SK-N-SH treated with all-trans-retinoic acid at 6 μM for 48 hours (cell line): ENCODE data around the gene MARCKS.

Experiments used
- ATAC-seq: fragments of 200-7000 bp; cut with Tn5 transposase; 3 replicates; pipeline ENCODE4 v1.9.1; 2020; ENCODE audit warnings: mild to moderate bottlenecking, moderate library complexity
- ARNTL ChIP-seq: fragments of 450-650 bp; formaldehyde crosslinking; IDR thresholded peaks from 2 replicates; pipeline ENCODE4 v1.5.0; 2020; ENCODE audit warnings: low read depth, mild to moderate bottlenecking, moderate library complexity, borderline replicate concordance
- BACH2 ChIP-seq: fragments of 250-450 bp; sonication (Bioruptor Pico); IDR thresholded peaks from 2 replicates; pipeline ENCODE4 v1.9.0; 2021; ENCODE audit warnings: mild to moderate bottlenecking, borderline replicate concordance
- CSDC2 ChIP-seq: fragments of 250-450 bp; sonication (Bioruptor Pico); IDR thresholded peaks from 2 replicates; pipeline ENCODE4 v1.5.0; 2020; ENCODE audit warnings: mild to moderate bottlenecking, moderate library complexity
- ESRRG ChIP-seq: fragments of 250-450 bp; sonication (Bioruptor Pico); IDR thresholded peaks from 2 replicates; pipeline ENCODE4 v1.6.1; 2021; ENCODE audit warnings: mild to moderate bottlenecking
- GLIS3 ChIP-seq: fragments of 250-450 bp; sonication (Bioruptor Pico); IDR thresholded peaks from 2 replicates; pipeline ENCODE4 v1.5.0; 2020; ENCODE audit warnings: mild to moderate bottlenecking, moderate library complexity
- ISL1 ChIP-seq: fragments of 250-450 bp; sonication (Bioruptor Pico); IDR thresholded peaks from 2 replicates; pipeline ENCODE4 v2.1.2; 2022; ENCODE audit warnings: mild to moderate bottlenecking, moderate library complexity
- OSR1 ChIP-seq: fragments of 250-450 bp; sonication (Bioruptor Pico); IDR thresholded peaks from 2 replicates; pipeline ENCODE4 v1.8.0; 2022; ENCODE audit warnings: moderate library complexity, mild to moderate bottlenecking, inconsistent platforms
- PPARA ChIP-seq: fragments of 250-450 bp; sonication (Bioruptor Pico); IDR thresholded peaks from 2 replicates; pipeline ENCODE4 v1.5.0; 2020; ENCODE audit warnings: mild to moderate bottlenecking, borderline replicate concordance
- RARB ChIP-seq: fragments of 250-450 bp; sonication (Bioruptor Pico); IDR thresholded peaks from 2 replicates; pipeline ENCODE4 v1.8.0; 2021; ENCODE audit warnings: mild to moderate bottlenecking, moderate library complexity
- SNAI2 ChIP-seq: fragments of 250-450 bp; sonication (Bioruptor Pico); IDR thresholded peaks from 2 replicates; pipeline ENCODE4 v1.5.0; 2020; ENCODE audit warnings: mild to moderate bottlenecking, moderate library complexity
- TCF4 ChIP-seq: fragments of 250-450 bp; sonication (Bioruptor Pico); IDR thresholded peaks from 2 replicates; pipeline ENCODE4 v1.8.0; 2021; ENCODE audit warnings: mild to moderate bottlenecking, moderate library complexity, borderline replicate concordance
- TOX ChIP-seq: fragments of 250-450 bp; sonication (Bioruptor Pico); IDR thresholded peaks from 2 replicates; pipeline ENCODE4 v1.8.0; 2021; ENCODE audit warnings: mild to moderate bottlenecking, moderate library complexity, borderline replicate concordance
- ZC3H10 ChIP-seq: fragments of 250-450 bp; sonication (Bioruptor Pico); IDR thresholded peaks from 2 replicates; pipeline ENCODE4 v1.5.1; 2021; ENCODE audit warnings: mild to moderate bottlenecking, moderate library complexity
- ZFP3 ChIP-seq: fragments of 250-450 bp; sonication (Bioruptor Pico); IDR thresholded peaks from 2 replicates; pipeline ENCODE4 v1.5.0; 2020; ENCODE audit warnings: mild to moderate bottlenecking, moderate library complexity
- ZFP30 ChIP-seq: fragments of 450-650 bp; formaldehyde crosslinking; IDR thresholded peaks from 2 replicates; pipeline ENCODE4 v1.5.0; 2022; ENCODE audit warnings: mild to moderate bottlenecking, moderate library complexity
- ZNF565 ChIP-seq: fragments of 450-650 bp; formaldehyde crosslinking; conservative IDR thresholded peaks from 2 replicates; pipeline ENCODE4 v1.5.0; 2020; ENCODE audit warnings: low read depth, mild to moderate bottlenecking, moderate library complexity
- ZNF70 ChIP-seq: fragments of 450-650 bp; formaldehyde crosslinking; IDR thresholded peaks from 2 replicates; pipeline ENCODE4 v1.5.0; 2020; ENCODE audit warnings: mild to moderate bottlenecking, moderate library complexity
- ZNF8 ChIP-seq: fragments of 450-650 bp; formaldehyde crosslinking; IDR thresholded peaks from 2 replicates; pipeline ENCODE4 v1.5.0; 2020; ENCODE audit warnings: mild to moderate bottlenecking, moderate library complexity
- TF ChIP-seq, protein P1 (sequence below): fragments of 250-450 bp; sonication (Bioruptor Pico); IDR thresholded peaks from 2 replicates; pipeline ENCODE4 v1.8.0; 2021; ENCODE audit warnings: low read depth, mild to moderate bottlenecking, moderate library complexity, borderline replicate concordance
- TF ChIP-seq, protein P2 (sequence below): fragments of 250-450 bp; sonication (Bioruptor Pico); IDR thresholded peaks from 2 replicates; pipeline ENCODE4 v1.5.1; 2020; ENCODE audit warnings: low read depth, mild to moderate bottlenecking, moderate library complexity
- TF ChIP-seq, protein P3 (sequence below): fragments of 250-450 bp; sonication (Bioruptor Pico); IDR thresholded peaks from 2 replicates; pipeline ENCODE4 v1.5.1; 2021; ENCODE audit warnings: mild to moderate bottlenecking, moderate library complexity
- TF ChIP-seq, protein P4 (sequence below): fragments of 250-450 bp; sonication (Bioruptor Pico); IDR thresholded peaks from 2 replicates; pipeline ENCODE4 v1.8.0; 2020; ENCODE audit warnings: mild to moderate bottlenecking, moderate library complexity, borderline replicate concordance
- TF ChIP-seq, protein P5 (sequence below): fragments of 250-450 bp; sonication (Bioruptor Pico); IDR thresholded peaks from 2 replicates; pipeline ENCODE4 v1.5.0; 2020; ENCODE audit warnings: mild to moderate bottlenecking, moderate library complexity

The MARCKS gene, protein sequence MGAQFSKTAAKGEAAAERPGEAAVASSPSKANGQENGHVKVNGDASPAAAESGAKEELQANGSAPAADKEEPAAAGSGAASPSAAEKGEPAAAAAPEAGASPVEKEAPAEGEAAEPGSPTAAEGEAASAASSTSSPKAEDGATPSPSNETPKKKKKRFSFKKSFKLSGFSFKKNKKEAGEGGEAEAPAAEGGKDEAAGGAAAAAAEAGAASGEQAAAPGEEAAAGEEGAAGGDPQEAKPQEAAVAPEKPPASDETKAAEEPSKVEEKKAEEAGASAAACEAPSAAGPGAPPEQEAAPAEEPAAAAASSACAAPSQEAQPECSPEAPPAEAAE

DNA sequence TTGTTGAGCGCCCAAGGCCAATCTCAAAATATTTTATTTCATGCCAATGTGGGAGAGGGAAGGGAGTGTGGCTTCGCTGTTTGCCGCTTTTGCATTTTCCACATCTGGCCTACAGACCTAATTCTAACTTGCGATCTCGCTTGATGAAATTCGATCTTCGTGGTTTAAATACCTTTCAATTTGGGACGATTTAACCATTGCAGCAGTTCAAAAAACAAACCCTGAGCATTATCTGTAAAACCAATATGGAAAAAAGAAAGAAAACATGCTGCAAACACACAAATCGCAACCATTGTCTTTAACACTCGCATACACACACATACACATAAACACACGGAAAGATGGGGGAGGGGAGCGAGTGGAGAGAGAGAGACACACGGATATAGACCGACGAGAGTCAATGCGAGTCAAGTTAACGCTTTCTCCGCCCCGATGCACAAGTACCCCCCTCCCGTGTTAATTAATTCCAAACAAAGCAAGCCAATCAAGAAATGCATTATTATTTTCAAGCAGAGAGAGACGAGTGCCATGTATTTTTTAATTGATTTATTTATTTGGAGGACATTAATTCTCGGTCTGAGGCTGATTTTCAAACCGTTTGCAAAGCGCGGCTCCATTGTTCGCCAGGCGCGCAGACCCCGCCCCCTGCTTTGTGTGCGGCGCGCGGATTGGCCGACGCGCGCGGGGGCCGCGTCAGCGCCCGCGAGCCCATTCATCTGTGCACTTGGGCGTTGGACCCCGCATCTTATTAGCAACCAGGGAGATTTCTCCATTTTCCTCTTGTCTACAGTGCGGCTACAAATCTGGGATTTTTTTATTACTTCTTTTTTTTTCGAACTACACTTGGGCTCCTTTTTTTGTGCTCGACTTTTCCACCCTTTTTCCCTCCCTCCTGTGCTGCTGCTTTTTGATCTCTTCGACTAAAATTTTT is at the start of gene MARCKS:
MARCKS (plus strand) TSS at position 721 of the 931 bp plus-strand sequence. CDS start 401 bp downstream, outside the sequence.
- TF ChIP-seq ZFP30 (CRISPR knock-in tag) (no peak), ISL1 (CRISPR knock-in tag) (no peak), ESRRG (CRISPR knock-in tag) (no peak), ARNTL (CRISPR knock-in tag) (no peak), PPARA (CRISPR knock-in tag) (no peak), CSDC2 (0 out of 2 replicates have a peak, but pooled peaks have one; percentile 9), SNAI2 (CRISPR knock-in tag) (no peak), TCF4 (0 out of 2 replicates have a peak, but pooled peaks have one; percentile 30), ZNF70 (no peak), OSR1 (no peak), RARB (CRISPR knock-in tag) (no peak), GLIS3 (CRISPR knock-in tag) (0 out of 2 replicates have a peak, but pooled peaks have one; percentile 9), BACH2 (CRISPR knock-in tag) (no peak), ZFP3 (CRISPR knock-in tag) (no peak), ZC3H10 (no peak), ZNF565 (CRISPR knock-in tag) (no peak), TOX (CRISPR knock-in tag) (no peak), ZNF8 (no peak)
- TF ChIP-seq, protein P1, sequence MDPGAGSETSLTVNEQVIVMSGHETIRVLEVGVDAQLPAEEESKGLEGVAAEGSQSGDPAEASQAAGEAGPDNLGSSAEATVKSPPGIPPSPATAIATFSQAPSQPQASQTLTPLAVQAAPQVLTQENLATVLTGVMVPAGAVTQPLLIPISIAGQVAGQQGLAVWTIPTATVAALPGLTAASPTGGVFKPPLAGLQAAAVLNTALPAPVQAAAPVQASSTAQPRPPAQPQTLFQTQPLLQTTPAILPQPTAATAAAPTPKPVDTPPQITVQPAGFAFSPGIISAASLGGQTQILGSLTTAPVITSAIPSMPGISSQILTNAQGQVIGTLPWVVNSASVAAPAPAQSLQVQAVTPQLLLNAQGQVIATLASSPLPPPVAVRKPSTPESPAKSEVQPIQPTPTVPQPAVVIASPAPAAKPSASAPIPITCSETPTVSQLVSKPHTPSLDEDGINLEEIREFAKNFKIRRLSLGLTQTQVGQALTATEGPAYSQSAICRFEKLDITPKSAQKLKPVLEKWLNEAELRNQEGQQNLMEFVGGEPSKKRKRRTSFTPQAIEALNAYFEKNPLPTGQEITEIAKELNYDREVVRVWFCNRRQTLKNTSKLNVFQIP: no peak
- TF ChIP-seq, protein P2, sequence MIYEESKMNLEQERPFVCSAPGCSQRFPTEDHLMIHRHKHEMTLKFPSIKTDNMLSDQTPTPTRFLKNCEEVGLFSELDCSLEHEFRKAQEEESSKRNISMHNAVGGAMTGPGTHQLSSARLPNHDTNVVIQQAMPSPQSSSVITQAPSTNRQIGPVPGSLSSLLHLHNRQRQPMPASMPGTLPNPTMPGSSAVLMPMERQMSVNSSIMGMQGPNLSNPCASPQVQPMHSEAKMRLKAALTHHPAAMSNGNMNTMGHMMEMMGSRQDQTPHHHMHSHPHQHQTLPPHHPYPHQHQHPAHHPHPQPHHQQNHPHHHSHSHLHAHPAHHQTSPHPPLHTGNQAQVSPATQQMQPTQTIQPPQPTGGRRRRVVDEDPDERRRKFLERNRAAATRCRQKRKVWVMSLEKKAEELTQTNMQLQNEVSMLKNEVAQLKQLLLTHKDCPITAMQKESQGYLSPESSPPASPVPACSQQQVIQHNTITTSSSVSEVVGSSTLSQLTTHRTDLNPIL (CRISPR knock-in tag): no peak
- TF ChIP-seq, protein P3, sequence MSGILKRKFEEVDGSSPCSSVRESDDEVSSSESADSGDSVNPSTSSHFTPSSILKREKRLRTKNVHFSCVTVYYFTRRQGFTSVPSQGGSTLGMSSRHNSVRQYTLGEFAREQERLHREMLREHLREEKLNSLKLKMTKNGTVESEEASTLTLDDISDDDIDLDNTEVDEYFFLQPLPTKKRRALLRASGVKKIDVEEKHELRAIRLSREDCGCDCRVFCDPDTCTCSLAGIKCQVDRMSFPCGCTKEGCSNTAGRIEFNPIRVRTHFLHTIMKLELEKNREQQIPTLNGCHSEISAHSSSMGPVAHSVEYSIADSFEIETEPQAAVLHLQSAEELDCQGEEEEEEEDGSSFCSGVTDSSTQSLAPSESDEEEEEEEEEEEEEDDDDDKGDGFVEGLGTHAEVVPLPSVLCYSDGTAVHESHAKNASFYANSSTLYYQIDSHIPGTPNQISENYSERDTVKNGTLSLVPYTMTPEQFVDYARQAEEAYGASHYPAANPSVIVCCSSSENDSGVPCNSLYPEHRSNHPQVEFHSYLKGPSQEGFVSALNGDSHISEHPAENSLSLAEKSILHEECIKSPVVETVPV (CRISPR knock-in tag): no peak
- TF ChIP-seq, protein P4, sequence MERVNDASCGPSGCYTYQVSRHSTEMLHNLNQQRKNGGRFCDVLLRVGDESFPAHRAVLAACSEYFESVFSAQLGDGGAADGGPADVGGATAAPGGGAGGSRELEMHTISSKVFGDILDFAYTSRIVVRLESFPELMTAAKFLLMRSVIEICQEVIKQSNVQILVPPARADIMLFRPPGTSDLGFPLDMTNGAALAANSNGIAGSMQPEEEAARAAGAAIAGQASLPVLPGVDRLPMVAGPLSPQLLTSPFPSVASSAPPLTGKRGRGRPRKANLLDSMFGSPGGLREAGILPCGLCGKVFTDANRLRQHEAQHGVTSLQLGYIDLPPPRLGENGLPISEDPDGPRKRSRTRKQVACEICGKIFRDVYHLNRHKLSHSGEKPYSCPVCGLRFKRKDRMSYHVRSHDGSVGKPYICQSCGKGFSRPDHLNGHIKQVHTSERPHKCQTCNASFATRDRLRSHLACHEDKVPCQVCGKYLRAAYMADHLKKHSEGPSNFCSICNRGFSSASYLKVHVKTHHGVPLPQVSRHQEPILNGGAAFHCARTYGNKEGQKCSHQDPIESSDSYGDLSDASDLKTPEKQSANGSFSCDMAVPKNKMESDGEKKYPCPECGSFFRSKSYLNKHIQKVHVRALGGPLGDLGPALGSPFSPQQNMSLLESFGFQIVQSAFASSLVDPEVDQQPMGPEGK: no peak; the same call in 1 of the 2 replicates
- TF ChIP-seq, protein P5, sequence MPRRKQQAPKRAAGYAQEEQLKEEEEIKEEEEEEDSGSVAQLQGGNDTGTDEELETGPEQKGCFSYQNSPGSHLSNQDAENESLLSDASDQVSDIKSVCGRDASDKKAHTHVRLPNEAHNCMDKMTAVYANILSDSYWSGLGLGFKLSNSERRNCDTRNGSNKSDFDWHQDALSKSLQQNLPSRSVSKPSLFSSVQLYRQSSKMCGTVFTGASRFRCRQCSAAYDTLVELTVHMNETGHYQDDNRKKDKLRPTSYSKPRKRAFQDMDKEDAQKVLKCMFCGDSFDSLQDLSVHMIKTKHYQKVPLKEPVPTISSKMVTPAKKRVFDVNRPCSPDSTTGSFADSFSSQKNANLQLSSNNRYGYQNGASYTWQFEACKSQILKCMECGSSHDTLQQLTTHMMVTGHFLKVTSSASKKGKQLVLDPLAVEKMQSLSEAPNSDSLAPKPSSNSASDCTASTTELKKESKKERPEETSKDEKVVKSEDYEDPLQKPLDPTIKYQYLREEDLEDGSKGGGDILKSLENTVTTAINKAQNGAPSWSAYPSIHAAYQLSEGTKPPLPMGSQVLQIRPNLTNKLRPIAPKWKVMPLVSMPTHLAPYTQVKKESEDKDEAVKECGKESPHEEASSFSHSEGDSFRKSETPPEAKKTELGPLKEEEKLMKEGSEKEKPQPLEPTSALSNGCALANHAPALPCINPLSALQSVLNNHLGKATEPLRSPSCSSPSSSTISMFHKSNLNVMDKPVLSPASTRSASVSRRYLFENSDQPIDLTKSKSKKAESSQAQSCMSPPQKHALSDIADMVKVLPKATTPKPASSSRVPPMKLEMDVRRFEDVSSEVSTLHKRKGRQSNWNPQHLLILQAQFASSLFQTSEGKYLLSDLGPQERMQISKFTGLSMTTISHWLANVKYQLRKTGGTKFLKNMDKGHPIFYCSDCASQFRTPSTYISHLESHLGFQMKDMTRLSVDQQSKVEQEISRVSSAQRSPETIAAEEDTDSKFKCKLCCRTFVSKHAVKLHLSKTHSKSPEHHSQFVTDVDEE (CRISPR knock-in tag): 0 out of 2 replicates have a peak, but pooled peaks have one; percentile 30
- TF ChIP-seq, all 23 proteins: peak for 4
- peak; percentile 61 for ATAC-seq
